Measurements from ENCODE around the gene CLP1.
A peak's percentile ranks its signal among the peaks of the same experiment; 100 is the strongest.

The CLP1 gene

DNA sequence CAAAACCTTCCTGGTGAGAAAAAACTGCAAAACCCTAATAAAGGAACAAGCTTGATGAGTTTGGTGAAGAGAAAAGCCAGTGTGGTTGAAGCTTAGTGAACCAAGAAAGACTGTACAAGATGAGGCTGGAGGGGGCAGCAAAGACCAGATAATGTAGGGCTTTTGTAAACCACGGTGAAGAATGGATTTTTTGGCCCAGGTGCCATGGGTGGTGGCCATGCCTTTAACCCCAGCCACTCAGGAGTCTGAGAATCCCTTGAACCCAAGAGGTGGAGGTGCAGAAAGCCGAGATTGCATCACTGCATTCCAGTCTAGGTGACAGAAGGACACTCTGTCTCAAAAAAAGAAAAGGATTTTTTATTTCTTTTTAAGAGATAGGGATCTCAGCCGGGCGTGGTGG lies 5.3 kb downstream of the CLP1 start:
- H3K9me3 ChIP-seq (ENCODE audit: control insufficient read depth, low read length), result no peaks in the 10 kb centered on the region
- H3K27ac ChIP-seq (ENCODE audit: insufficient read depth, low read depth, low read length, poor library complexity, severe bottlenecking), result no peak overlapping the region
- H3K4me3 ChIP-seq (ENCODE audit: insufficient read depth, low read depth, low read length), result no peak overlapping the region
- peaks cover 13% of the 10 kb centered on the region for H3K36me3 ChIP-seq (ENCODE audit: control insufficient read depth, insufficient read depth, low read length)
- H3K4me1 ChIP-seq (ENCODE audit: control insufficient read depth, insufficient read depth, low read length), result peaks cover 5% of the 10 kb centered on the region
- 84 to 90% methylated on average over 4 of the region's 4 CpGs for WGBS, 2 experiments
- no peaks in the 10 kb centered on the region for H3K27me3 ChIP-seq (ENCODE audit: control insufficient read depth, insufficient read depth, low read length, poor library complexity, severe bottlenecking)

DNA sequence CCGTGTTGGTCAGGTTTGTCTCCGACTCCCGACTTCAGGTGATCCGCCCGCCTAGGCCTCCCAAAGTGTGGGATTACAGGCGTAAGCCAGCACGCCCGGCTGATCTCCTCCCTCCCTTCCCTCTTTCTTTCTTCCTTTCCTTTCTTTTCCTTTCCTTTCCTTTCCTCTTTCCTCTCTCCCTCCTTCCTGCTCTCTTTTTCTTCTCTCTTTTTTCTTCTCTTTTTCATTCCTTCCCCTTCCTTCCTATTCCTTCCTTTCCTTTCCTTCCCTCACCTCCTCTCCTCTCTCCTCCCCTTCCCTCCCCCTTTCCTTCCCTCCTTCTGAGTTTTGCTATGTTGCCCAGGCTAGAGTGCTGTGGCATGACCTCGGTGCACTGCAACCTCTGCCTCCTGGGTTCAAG lies 6.4 kb downstream of the CLP1 start:
- Histone ChIP-seq H3K4me1 (ENCODE audit: control insufficient read depth, insufficient read depth, low read length) (peaks cover 5% of the 10 kb centered on the region), H3K36me3 (ENCODE audit: control insufficient read depth, insufficient read depth, low read length) (peaks cover 13% of the 10 kb centered on the region)
- WGBS, 2 experiments, result 86 to 88% methylated on average over 9 of the region's 9 CpGs

DNA sequence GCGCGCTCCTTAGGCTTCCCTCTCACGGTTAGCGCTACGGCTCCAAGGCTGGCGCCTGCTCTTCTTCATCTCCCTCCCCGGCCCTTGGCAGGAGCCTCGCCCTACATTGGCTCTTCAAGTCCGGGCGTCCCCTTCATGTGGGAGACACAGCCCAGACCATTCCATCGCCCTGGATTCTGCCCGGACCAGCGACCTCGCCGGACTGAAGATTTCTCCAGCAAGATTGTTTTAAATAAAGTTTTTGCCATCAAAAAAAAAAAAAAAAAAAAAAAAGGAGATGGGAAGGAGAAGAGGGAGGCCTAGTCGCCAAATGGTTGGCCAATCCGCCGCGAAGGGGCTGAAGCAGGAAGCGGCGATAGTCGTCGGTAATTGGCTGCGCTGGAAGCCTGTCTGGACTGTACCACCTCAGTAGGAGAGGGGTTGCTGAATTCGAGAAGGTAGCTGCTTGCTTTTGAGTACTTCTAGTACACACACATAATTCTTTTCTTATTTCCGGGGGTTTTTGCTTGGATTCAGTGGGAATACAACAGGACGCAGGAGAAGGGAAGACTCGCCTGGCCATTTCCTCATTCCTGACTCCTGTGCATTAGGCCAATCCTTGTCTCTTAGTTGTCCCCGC lies 9.7 kb downstream of the CLP1 start:
- no peaks in the 10 kb centered on the region for H3K27me3 ChIP-seq (ENCODE audit: control insufficient read depth, insufficient read depth, low read length, poor library complexity, severe bottlenecking)
- H3K4me3 ChIP-seq (ENCODE audit: insufficient read depth, low read depth, low read length), result peak overlapping the region; percentile 96
- H3K4me1 ChIP-seq (ENCODE audit: control insufficient read depth, insufficient read depth, low read length), result peaks cover 12% of the 10 kb centered on the region
- H3K36me3 ChIP-seq (ENCODE audit: control insufficient read depth, insufficient read depth, low read length), result no peaks in the 10 kb centered on the region
- H3K27ac ChIP-seq (ENCODE audit: insufficient read depth, low read depth, low read length, poor library complexity, severe bottlenecking), result peak overlapping the region; percentile 100
- no peaks in the 10 kb centered on the region for H3K9me3 ChIP-seq (ENCODE audit: control insufficient read depth, low read length)
- 0 to 1% methylated on average over 27 to 29 of the region's 29 CpGs for WGBS, 2 experiments

More for the DNA sequence above, 6.4 kb downstream of the CLP1 start:
- no peak overlapping the region for H3K4me3 ChIP-seq (ENCODE audit: insufficient read depth, low read depth, low read length)
- H3K27ac ChIP-seq (ENCODE audit: insufficient read depth, low read depth, low read length, poor library complexity, severe bottlenecking), result no peak overlapping the region
- no peaks in the 10 kb centered on the region for H3K9me3 ChIP-seq (ENCODE audit: control insufficient read depth, low read length)
- no peaks in the 10 kb centered on the region for H3K27me3 ChIP-seq (ENCODE audit: control insufficient read depth, insufficient read depth, low read length, poor library complexity, severe bottlenecking)

DNA sequence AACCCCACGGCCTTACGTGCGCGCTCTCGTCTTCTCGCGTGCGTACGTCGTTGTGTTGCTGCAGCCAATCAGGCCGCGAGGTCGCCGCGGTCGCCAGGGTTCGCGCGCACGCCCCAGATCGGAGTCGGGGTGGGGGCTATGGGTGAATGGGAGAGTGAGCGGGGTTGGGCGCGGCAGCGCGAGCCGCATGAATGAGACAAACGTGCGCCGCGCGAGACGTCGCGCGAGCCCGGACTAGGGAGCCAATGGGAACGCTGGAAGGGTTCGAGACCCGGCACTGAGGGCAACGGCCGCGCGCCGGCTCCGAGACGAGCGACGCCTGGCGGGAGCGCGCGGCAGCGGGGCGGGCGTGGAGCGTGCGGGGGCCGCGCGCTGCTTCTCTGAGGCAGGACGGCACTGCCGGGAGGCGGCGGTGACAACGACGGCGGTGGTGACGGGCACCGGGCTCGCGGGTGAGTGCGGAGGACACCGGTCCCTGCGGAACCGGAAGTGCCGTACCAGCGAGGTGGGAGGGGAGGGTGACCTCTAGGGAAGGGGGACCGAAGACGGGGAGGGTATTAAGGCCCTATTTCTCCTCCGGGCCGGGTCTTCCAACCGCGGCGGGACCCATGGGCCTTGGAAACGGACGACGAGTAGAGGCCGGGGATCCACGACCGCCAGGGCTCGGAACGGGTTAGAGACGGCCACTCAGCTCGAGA lies 10.3 kb downstream of the CLP1 start, which contains the start of gene ZDHHC5:
ZDHHC5 (plus strand) TSS at position 379 of the 698 bp plus-strand sequence. CDS start 4,977 bp downstream, outside the sequence.
- H3K27ac ChIP-seq (ENCODE audit: insufficient read depth, low read depth, low read length, poor library complexity, severe bottlenecking), result peak within 1 kb of the TSS; percentile 100
- no peaks in the 10 kb centered on the region for H3K9me3 ChIP-seq (ENCODE audit: control insufficient read depth, low read length)
- H3K36me3 ChIP-seq (ENCODE audit: control insufficient read depth, insufficient read depth, low read length), result peaks cover 3% of the 10 kb centered on the region
- 0% methylated on average over 96 of the region's 96 CpGs for WGBS, 2 experiments
- peaks cover 12% of the 10 kb centered on the region for H3K4me1 ChIP-seq (ENCODE audit: control insufficient read depth, insufficient read depth, low read length)
- no peaks in the 10 kb centered on the region for H3K27me3 ChIP-seq (ENCODE audit: control insufficient read depth, insufficient read depth, low read length, poor library complexity, severe bottlenecking)
- peak within 1 kb of the TSS; percentile 96 for H3K4me3 ChIP-seq (ENCODE audit: insufficient read depth, low read depth, low read length)

DNA sequence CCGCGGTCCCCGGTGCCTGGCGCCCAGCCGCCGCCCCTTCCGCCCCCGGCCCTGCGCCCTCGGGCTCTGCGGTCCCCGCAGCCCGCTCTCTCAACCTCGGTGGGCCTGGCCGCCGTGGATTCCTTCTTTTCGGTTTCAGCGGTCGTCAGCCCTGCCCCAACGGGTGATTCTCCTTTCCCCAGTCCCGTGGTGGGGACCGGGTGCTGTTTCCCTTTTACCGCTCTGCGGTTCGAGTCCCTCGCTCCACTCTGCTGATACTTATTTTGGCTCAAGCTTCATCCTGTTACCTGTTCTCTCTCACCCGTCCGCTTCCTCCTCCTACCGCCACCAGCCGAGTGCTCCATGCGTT lies 10.8 kb downstream of the CLP1 start:
- WGBS, 2 experiments, result 0% methylated on average over 31 of the region's 31 CpGs
- Histone ChIP-seq H3K27me3 (ENCODE audit: control insufficient read depth, insufficient read depth, low read length, poor library complexity, severe bottlenecking) (no peaks in the 10 kb centered on the region), H3K36me3 (ENCODE audit: control insufficient read depth, insufficient read depth, low read length) (peaks cover 6% of the 10 kb centered on the region), H3K27ac (ENCODE audit: insufficient read depth, low read depth, low read length, poor library complexity, severe bottlenecking) (peak overlapping the region; percentile 100), H3K9me3 (ENCODE audit: control insufficient read depth, low read length) (no peaks in the 10 kb centered on the region), H3K4me1 (ENCODE audit: control insufficient read depth, insufficient read depth, low read length) (peaks cover 12% of the 10 kb centered on the region), H3K4me3 (ENCODE audit: insufficient read depth, low read depth, low read length) (peak overlapping the region; percentile 96)

DNA sequence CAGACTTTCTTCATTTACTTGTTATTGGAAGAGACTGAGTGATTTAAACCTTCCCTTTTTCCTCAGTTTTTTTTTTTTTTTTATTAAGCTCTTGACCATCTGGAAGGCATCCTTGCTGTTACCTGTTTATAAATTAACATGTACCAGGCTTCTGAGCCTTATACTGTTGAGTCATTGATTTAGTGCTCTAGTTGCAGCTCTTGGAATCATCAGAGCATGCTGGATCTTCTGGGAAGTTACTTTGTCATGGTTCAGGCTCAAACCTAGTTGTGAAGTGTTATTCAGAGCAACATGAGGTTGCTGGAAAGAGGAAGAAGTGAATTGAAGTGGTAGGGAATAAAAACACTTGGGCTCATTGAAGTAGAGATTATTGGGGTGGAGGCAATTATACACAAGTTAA lies 16.7 kb downstream of the CLP1 start:
- H3K27ac ChIP-seq (ENCODE audit: insufficient read depth, low read depth, low read length, poor library complexity, severe bottlenecking), result no peak overlapping the region
- H3K9me3 ChIP-seq (ENCODE audit: control insufficient read depth, low read length), result no peaks in the 10 kb centered on the region
- peaks cover 10% of the 10 kb centered on the region for H3K36me3 ChIP-seq (ENCODE audit: control insufficient read depth, insufficient read depth, low read length)
- no peaks in the 10 kb centered on the region for H3K27me3 ChIP-seq (ENCODE audit: control insufficient read depth, insufficient read depth, low read length, poor library complexity, severe bottlenecking)
- H3K4me3 ChIP-seq (ENCODE audit: insufficient read depth, low read depth, low read length), result no peak overlapping the region
- peaks cover 4% of the 10 kb centered on the region for H3K4me1 ChIP-seq (ENCODE audit: control insufficient read depth, insufficient read depth, low read length)

DNA sequence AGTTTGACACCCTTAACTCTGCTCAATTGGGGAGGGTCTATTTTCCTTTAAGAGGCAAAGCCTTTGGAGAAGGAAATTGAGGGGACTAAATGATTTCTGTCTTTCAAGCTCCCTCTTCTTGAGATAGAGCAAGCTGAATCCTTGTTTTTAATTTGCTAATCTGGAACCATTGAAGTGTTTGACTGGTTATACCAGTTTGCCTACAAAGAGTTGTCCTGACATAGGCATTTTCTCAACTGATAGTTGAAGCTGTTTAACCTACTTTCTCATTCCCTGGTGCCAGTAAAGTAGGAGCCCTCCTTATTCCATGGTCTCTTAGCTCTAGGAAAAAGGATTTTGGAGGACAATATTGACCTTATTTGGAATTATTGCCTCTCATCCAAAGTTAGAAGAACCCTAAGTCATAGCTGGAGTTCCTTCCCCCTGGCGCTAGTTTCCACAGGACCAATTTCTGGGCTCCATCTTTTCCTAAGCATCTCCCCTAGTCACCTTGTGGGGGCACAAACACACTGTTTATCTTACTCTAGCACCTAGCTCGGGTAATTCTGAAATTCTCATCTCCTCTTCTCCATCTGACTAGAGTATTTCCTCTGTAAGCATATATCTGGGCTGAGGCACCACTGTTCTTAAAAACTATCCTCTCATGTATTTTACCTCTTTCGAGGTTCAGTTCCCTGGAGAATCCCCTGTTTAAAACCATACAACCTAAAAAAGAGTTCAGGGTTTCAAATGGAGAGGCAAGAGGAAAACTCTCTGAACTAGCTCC lies 17.8 kb downstream of the CLP1 start:
- H3K4me3 ChIP-seq (ENCODE audit: insufficient read depth, low read depth, low read length), result no peak overlapping the region
- no peaks in the 10 kb centered on the region for H3K9me3 ChIP-seq (ENCODE audit: control insufficient read depth, low read length)
- no peaks in the 10 kb centered on the region for H3K27me3 ChIP-seq (ENCODE audit: control insufficient read depth, insufficient read depth, low read length, poor library complexity, severe bottlenecking)
- H3K4me1 ChIP-seq (ENCODE audit: control insufficient read depth, insufficient read depth, low read length), result no peaks in the 10 kb centered on the region
- H3K27ac ChIP-seq (ENCODE audit: insufficient read depth, low read depth, low read length, poor library complexity, severe bottlenecking), result no peak overlapping the region
- peaks cover 10% of the 10 kb centered on the region for H3K36me3 ChIP-seq (ENCODE audit: control insufficient read depth, insufficient read depth, low read length)
- WGBS, 2 experiments, result 94 to 97% methylated on average over 3 of the region's 3 CpGs

DNA sequence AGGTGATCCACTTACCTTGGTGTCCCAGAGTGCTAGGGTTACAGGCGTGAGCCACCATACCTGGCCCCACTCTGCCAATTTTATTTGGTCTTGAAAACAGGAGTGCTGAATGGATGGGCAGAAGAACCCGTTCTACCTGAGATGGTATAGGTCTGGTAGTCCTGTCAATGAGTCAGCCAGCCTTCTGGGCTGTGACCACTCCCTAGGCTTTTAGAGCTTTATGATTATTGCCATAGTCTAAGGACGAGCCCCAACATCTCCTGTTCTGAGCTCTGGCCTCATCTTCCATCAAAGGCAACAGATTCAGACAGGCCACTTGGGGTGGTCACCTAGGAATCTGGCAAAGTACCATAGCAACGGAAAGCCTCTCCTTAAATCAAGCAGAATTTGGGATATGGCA lies 21.8 kb downstream of the CLP1 start:
- 94 to 96% methylated on average over 4 of the region's 4 CpGs for WGBS, 2 experiments

DNA sequence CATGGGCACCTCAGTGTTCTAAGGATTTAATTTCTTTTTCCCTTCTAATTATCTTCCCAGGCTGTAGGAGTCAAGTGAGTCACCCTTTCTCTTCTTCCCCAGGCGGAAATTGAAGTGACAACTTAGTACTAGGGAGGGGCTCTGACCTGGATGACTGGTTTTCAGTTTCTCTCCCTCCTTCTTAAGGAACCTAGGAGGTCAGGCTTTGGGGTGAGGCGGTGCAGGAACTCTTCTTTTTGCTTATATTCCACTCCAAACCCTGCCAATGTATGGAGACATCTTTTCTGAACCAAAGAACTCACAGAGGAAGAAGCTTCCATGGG lies 23.0 kb downstream of the CLP1 start:
- peaks cover 6% of the 10 kb centered on the region for H3K36me3 ChIP-seq (ENCODE audit: control insufficient read depth, insufficient read depth, low read length)
- no peaks in the 10 kb centered on the region for H3K4me1 ChIP-seq (ENCODE audit: control insufficient read depth, insufficient read depth, low read length)
- no peaks in the 10 kb centered on the region for H3K27me3 ChIP-seq (ENCODE audit: control insufficient read depth, insufficient read depth, low read length, poor library complexity, severe bottlenecking)
- H3K9me3 ChIP-seq (ENCODE audit: control insufficient read depth, low read length), result no peaks in the 10 kb centered on the region
- 80 to 90% methylated on average over 2 of the region's 2 CpGs for WGBS, 2 experiments
- no peak overlapping the region for H3K4me3 ChIP-seq (ENCODE audit: insufficient read depth, low read depth, low read length)
- H3K27ac ChIP-seq (ENCODE audit: insufficient read depth, low read depth, low read length, poor library complexity, severe bottlenecking), result no peak overlapping the region

More for the DNA sequence above, 21.8 kb downstream of the CLP1 start:
- Histone ChIP-seq H3K4me1 (ENCODE audit: control insufficient read depth, insufficient read depth, low read length) (no peaks in the 10 kb centered on the region), H3K9me3 (ENCODE audit: control insufficient read depth, low read length) (no peaks in the 10 kb centered on the region), H3K4me3 (ENCODE audit: insufficient read depth, low read depth, low read length) (no peak overlapping the region), H3K27me3 (ENCODE audit: control insufficient read depth, insufficient read depth, low read length, poor library complexity, severe bottlenecking) (no peaks in the 10 kb centered on the region), H3K27ac (ENCODE audit: insufficient read depth, low read depth, low read length, poor library complexity, severe bottlenecking) (no peak overlapping the region), H3K36me3 (ENCODE audit: control insufficient read depth, insufficient read depth, low read length) (peaks cover 7% of the 10 kb centered on the region)

DNA sequence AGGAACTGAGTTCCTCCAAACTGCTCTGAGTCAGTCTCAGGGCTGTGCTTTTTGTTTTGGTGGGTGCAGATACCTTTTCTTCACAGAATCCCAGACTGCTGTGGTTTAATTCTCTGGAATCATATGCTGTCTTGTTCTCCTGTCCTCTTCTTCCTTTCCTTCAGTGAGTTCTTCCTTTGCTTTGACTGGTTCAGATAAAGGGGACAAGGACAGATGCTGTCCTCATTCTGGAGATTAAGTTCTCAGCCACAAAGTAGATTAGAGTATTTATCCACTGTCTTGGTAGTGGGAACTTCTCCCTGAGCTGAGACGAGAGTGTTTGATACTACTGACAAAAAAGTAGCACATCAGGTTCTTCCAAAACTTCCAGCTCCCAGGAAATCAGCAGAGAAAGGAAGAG lies 23.6 kb downstream of the CLP1 start:
- Histone ChIP-seq H3K9me3 (ENCODE audit: control insufficient read depth, low read length) (no peaks in the 10 kb centered on the region), H3K27me3 (ENCODE audit: control insufficient read depth, insufficient read depth, low read length, poor library complexity, severe bottlenecking) (no peaks in the 10 kb centered on the region), H3K4me3 (ENCODE audit: insufficient read depth, low read depth, low read length) (no peak overlapping the region), H3K27ac (ENCODE audit: insufficient read depth, low read depth, low read length, poor library complexity, severe bottlenecking) (no peak overlapping the region), H3K36me3 (ENCODE audit: control insufficient read depth, insufficient read depth, low read length) (peaks cover 10% of the 10 kb centered on the region), H3K4me1 (ENCODE audit: control insufficient read depth, insufficient read depth, low read length) (no peaks in the 10 kb centered on the region)
- WGBS, 2 experiments, result 85 to 87% methylated on average over 1 of the region's 1 CpG

All from ectodermal cell (in vitro differentiated cells).